NT2/D1 (cell line): Measurements from ENCODE around the gene TJP1.

ENCODE experiments used
- SUZ12 ChIP-seq: IDR thresholded peaks from 2 replicates; pipeline ENCODE4 v1.6.1; 2011; ENCODE audit not compliant: insufficient read length, insufficient read depth; ENCODE audit errors: extremely low read depth
- YY1 ChIP-seq: IDR thresholded peaks from 2 replicates; pipeline ENCODE4 v1.6.1; 2011; ENCODE audit not compliant: insufficient read length, insufficient read depth

DNA sequence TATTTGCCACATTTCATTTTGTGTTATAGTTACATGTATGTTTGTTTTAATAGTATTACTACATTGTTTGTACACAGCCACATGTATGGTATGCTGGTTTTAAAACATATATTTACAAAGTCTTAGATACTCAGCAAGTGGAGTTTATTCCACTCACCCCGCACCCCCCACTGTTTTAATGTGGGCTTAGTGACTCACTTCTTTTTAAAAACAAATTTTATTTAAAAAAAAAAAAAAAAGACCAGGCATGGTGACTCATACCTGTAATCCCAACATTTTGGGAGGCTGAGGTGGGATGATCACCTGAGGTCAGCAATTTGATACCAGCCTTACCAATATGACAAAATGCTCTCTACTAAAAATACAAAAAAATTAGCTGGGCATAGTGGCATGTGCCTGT, 26.9 kb upstream of the TJP1 start:
- no peak for TF ChIP-seq SUZ12
- TF ChIP-seq YY1 = no peak
